HG03565 (cell line): ENCODE data around the gene CHRNA4.

ENCODE experiments used
- ATAC-seq: cut with Tn5 transposase; IDR thresholded peaks from one replicate; pipeline ENCODE4 v1.9.1; 2021; ENCODE audit warnings: mild to moderate bottlenecking, moderate library complexity; ENCODE audit not compliant: unreplicated experiment

CHRNA4 gene

GRCh38 chr20:63379296-63379695, 18.1 kb upstream of the CHRNA4 start:
- no peak for ATAC-seq

DNA sequence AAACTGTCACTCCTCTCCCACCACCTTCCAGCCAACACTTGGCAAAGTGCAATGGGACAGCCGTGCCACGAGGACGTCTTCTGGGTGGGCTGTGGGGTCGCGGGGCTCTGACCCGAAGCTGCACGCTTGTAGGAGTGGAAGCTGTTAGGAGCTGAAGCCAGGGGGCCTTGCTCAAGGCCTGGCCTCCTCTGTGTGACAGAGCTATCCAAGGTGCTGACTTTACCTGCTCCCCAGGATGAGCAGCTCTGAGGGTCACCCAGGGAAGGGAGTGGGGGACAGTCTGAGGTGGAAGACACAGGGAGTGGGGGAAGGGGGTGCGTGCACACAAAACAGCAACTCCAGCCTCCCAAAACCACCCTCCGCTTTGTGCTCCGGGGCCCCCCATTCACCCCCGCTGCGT, 17.5 kb upstream of the CHRNA4 start:
- no peak for ATAC-seq

- no peak for ATAC-seq
Measured at GRCh38 chr20:63377951-63378381, 16.8 kb upstream of the CHRNA4 start.

- no peak for ATAC-seq
Measured at GRCh38 chr20:63377256-63377941, 16.2 kb upstream of the CHRNA4 start.

DNA sequence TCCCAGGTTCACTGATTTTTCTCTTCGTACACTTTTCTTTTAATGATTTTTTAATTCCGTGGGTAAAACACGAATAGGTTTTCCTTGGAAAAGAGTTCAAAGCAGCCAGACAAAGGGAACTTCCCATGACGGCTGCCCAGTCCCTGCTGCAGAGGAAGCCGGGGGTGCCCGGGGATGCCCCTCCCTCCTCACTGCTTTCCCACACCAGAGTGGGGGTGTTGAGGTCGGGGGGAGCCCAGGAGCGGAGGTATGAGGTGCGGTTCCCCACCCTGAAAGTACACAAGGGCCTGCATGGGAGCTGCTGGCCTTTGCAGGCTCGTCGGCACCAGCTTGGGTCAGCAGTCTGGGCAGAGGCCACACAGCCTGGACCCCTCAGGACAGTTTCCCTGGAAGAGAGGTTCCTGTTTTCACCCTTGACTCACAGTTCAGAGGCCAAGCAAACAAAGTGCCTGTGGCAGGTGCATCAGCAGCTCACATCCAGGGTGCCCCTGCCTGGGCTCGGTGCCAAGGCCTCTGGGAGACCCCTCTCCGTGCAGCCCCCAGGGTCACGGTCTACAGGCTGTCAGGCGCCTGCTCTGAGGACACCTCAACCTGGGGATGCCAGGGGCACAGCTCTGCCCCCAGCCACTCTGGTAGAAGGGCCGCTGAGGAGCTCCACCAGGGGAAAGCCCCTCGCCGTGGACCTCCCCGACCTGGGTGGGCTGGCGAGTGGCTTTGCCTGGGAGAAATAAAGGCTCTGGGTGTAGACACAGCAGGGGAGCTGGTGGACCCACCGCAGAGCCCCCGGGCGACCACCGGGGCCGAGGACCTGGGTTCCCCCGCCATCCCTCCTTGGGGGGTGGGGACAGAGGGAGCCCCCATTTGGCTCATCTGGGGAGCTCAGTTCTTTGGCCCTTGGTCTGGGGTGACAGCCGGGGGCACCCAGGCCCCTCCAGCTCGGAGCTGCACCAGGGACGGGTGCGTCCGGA, 15.4 kb upstream of the CHRNA4 start:
- no peak for ATAC-seq

DNA sequence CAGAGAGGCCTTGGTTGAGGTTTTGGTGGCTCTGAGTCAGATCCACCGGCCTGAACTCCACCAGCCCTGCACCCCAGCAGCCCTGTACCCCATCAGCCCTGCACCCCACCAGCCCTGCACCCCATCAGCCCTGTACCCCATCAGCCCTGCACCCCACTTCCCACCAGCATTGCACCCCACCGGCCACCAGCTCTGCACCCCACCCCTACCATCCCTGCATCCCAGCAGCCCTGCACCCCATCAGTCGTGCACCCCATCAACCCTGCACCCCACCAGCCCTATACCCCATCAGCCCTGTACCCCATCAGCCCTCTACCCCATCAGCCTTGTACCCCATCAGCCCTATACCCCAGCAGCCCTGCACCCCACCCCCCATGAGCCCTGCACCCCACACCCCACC, 14.3 kb upstream of the CHRNA4 start:
- no peak for ATAC-seq

GRCh38 chr20:63374504-63374903, 13.4 kb upstream of the CHRNA4 start:
- ATAC-seq, result no peak

DNA sequence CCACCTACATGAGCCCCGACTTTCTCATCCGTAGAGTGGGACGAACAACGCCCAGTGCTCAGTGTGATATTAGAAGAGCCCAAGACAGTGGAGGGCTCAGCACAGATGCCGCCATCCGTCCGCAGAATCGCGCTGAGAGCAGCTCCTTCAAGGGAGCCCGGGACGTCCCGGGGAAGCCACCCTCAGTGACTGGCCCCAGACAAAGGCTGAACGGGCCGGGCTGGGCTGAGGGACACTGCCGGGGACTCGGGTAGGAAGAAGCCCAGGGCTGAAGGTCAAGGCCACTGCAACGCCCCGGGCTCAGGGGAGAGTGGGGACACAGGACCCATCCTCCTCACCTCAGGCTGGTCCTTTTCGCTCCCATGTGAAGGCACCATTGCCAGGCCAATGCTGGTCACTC, 12.8 kb upstream of the CHRNA4 start:
- no peak for ATAC-seq

DNA sequence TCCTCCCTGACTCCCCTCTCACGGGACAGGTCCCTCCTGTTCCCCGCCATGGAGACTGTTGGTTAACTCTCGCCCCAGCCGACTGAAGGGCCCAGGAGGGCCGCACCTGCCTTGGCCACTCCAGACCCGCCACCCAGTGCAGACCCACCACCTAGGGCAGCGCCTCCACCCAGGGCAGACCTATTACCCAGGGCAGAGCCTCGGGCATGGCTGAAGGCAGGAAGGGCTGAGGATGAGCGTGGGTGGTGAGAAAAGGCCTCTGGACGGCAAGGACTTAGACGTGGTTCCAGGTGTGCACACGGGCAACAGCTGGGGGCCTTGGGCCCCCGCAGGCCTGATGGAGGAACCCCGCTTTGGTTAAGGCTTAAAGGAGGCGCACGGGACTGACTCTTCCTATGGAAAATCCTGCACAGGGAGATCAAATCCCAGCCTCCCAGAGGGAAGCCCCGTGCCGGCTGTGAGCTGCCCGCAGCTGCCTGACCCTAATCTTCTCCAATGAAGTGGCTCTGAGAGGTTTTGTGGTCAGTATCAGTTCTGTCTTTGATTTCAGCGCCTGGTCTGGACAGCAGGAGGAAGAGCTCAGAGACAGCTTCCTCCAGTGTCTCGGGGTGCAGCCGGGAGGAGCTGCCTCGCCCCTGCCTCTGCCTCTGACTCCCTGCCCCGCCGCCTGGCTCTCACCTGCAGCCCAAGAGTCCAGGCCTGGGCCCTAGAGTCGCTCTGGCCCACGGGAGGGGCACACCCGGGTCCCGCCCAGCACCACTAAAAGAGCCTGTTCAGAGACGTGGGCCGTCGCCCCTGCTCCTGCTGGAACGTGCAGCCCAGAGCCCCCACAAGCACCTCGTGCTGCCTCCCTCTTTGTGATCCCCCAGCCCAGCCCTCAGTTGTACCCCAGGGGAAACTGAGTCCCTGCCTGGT, 12.1 kb upstream of the CHRNA4 start:
- no peak for ATAC-seq

GRCh38 chr20:63371291-63371865, 10.2 kb upstream of the CHRNA4 start:
- no peak for ATAC-seq

GRCh38 chr20:63370618-63371187, 9.6 kb upstream of the CHRNA4 start:
- ATAC-seq, result no peak

DNA sequence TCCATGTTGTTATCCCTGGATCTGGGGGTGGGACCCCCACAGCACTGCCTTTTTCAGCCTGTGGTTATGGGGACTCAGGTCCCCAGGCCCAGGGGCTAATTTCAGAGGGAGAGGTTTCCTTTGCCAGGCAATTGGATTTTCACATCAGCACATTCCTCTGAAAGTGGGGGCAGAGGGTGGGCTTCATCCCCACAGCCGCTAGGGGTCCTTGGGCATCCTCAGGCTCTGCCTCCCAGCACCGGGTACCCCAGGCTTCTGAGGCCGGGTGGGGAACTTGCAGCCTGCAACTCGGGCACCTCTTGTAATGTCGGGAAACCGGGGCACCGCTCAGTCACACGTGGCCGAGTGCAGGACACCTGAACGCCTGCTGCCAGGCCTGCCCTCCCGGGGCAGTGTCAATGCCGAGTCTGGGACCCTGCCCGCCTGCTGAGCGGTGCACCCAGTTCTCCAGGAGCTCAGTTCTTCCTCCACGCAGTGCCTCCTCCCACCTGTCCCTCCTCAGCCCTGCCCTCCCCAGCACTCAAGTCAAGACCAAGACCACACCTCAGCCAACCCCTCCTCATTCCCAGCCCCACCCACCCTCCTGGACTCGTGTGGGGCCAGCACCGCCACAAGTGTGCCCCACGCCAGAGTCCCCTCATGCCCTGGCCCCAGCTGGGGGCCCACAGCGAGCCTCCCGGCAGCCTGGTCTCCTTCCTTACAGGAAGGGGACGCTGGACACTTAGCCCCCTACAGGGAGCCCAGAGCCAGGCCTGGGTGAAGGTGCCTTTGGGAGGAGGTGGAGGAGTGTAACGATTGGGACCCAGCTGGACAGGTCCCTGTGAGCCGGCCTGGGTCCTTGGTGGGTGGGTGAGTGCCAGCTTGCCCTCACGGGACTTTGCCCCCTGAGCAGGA, 8.8 kb upstream of the CHRNA4 start:
- ATAC-seq, result no peak

- no peak for ATAC-seq
Measured at GRCh38 chr20:63369024-63369530, 7.9 kb upstream of the CHRNA4 start.

GRCh38 chr20:63368151-63368550, 7.0 kb upstream of the CHRNA4 start:
- no peak for ATAC-seq

DNA sequence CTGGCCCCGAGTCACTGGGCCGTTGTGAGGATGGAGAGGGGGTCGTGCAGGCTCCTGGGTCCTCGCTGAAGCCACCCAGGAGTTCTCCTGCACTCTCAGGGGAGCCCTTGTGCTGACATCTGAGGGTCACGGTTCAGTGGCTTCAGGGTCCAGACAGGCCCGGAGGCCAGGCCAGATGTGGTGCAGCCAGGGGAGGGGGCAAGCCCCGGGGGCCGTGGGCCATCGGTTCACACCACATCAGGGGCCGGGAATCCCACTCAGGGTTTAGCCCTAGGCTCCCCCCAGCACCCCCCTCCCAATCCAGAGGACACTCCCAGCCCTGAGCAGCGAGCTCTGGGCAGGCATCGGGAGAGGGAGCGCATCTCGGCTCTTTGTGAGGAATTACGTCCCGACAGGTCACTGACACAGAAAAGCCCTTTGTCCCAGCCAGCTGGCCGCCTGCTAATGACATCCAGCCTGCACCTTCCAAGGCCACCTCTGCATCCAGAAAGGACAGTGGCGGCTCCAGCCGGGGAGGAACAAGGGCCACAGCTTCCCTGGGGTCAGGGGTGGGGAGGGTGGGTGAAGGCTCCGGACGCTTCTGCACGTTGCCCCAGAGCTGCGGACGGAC, 6.4 kb upstream of the CHRNA4 start:
- no peak for ATAC-seq

DNA sequence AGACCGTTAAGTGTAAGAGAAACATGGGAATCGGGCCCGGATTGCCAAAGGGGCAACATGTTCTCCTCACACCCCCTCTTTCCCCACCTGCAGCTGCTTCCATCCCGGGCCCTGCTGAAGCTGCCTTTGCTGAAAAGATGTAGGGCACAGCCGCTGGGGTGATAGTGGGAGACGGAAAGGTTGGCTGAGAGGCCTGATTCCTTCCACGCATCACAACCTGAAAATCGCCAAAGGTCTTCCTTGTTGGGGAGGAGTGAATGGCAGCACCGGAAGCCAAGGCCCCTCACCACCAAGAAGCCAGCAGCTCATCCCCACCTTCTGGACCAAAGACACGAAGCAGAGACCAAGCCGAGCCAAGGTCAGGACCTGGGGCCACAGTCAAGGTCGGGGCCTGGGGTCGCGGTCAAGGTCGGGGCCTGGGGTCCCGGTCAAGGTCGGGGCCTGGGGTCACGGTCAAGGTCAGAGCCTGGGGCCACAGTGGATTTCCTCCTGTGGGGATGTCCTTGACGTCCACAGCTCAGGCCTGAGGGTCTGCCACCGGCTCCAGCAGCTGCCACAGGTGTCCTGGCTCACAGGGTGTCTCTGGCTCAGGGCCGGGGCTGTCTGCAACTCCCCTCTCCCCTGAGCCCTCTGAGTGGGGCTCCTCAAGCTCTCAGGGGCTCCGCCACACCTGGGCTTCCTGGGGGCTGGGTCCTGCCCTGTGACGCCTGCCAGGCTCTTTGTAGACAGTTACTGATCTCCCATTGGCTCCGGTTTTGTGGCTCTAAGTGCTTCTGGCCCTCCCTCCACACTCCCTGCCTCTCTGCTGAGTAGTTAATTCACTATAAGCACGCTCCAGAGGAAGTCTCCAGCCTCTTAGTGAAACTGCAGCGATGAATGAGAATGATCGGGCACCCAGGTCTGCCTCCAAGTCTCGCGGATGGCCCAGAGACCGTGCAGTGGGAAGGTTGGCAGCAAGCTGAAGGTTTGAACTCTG, 5.5 kb upstream of the CHRNA4 start:
- no peak for ATAC-seq

GRCh38 chr20:63365601-63366389, 4.6 kb upstream of the CHRNA4 start:
- no peak for ATAC-seq
